GM19452 (cell line): ENCODE results near the gene TMSB15C.

ENCODE experiments used
- ATAC-seq: cut with Tn5 transposase; IDR thresholded peaks from one replicate; pipeline ENCODE4 v1.9.1; 2021; ENCODE audit not compliant: unreplicated experiment

Gene TMSB15C

DNA sequence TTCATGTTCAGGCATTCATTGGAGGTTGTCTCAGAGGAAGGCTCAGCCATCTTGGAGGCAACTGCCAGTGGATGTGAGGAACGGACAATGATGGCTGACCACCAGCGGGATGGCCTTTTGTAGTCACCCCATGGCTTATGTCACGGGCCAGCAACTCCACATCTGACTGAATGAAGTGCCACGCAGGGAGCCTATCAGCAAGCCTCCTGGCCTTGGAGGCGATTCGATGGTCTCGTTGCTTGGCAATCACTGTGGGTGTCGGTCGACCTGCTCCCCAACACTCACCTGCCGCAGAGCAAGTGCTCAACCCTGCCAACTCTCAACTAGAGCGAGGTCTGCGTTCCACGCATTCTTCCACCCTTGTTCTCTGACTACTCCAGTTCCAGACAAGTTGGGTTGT lies 28.9 kb downstream of the TMSB15C start:
- no peak for ATAC-seq

DNA sequence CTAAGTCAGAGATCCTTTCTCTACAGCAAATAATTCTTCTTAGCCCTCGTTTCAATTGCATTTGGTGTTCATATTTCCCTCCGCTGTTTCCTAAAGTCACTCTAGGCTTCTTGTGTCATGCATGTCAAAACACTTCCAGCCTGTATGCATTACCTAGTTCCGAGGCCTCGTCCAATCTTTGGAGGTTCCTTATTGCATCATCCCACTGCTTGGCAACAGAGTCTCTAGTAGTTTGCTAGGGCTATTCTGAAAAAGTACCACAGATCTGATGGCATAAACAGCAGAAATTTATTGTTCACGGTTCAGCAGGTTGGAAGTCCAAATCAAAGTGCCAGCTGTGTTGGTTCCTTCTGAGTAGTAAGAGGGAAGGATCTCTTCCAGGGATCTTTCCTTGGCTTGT lies 30.4 kb downstream of the TMSB15C start:
- no peak for ATAC-seq

DNA sequence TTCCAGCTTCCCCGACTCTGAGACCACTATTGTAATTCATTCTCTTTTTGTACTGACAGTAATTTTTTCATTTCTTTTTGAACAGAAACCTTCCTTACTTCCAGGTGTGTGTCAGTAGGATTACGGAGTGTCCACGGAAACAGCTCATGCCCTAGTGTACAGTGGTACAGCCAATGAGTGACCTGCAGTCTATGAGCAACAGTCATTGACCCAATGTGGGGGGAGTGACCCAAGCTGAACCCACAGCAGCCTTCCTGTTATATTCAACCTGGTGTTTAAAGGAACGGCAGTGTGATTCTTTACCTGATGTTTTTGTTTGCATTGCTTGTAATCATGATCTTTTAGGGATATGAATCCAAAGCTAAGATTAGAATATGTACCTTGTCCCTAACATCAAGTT lies 35.0 kb downstream of the TMSB15C start:
- no peak for ATAC-seq

DNA sequence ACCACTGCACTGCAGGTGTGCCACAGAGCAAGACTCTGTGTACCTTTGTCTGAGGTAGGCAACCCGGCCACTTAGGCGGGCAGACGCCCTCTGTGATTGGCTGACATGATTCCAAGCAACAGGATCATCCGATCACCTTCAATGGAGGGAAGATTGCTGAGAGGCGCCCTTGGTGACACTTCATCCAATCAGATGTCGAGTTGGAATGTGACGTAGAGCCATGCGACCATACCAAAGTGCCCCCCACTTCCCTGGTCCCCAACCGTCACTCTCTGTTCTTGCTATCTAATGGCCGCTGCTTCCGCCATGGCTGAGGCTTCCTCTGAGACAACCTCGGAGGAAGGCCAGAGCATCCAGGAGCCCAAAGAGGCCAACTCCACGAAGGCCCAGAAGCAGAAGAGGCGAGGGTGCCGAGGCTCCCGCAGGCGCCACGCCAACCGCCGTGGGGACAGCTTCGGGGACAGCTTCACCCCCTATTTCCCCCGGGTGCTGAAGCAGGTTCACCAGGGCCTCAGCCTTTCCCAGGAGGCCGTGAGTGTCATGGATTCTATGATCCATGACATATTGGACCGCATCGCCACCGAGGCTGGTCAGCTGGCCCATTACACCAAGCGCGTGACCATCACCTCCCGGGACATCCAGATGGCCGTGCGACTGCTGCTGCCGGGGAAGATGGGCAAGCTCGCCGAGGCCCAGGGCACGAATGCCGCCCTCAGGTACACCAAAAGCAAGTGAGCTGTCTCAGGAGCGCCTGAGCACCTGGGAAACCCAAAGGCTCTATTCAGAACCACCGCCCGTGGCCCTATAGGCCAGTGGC lies 36.1 kb downstream of the TMSB15C start, which contains the start of gene H2BW2:
Gene H2BW2 (plus strand): TSS at position 268 of the 817 bp plus-strand sequence. CDS start 39 bp downstream, at position 307.
- ATAC-seq: no peak
